HepG2 (cell line): Measurements from ENCODE around the gene DCAKD. TPM values are rescaled to one million over a fixed set of nuclear protein-coding genes. Genes with fewer than 3 reads are reported as not detected.

Experiments used
- ATAC-seq: fragments of 200-7000 bp; cut with Tn5 transposase; 3 replicates; pipeline ENCODE4 v1.9.1; 2020; ENCODE audit warnings: mild to moderate bottlenecking, moderate library complexity
- BruUV-seq: library from RNA; stranded (reverse); fragments of 400-500 nt; replicated peaks from 2 replicates; lab custom pipeline; 2021; lab: Mats Ljungman, UMichigan
- CTCF ChIA-PET: fragments of 300-600 bp; formaldehyde crosslinking; extraction: SDS; loops from one replicate; lab custom pipeline; 2021; ENCODE audit warnings: low total read pairs, inconsistent platforms, low intra/inter-chr PET ratio; lab: Yijun Ruan, JAX
- POLR2A ChIA-PET: fragments of 350-600 bp; sonication (Branson Sonifier 250); formaldehyde crosslinking; loops from one replicate; lab custom pipeline; 2020; ENCODE audit warnings: antibody characterized with exemption, inconsistent platforms; lab: Yijun Ruan, JAX
- DNase-seq: peaks from one replicate; pipeline ENCODE4 v3.0.0-alpha.2; 2015; ENCODE audit warnings: low spot score
- FAIRE-seq: peaks from 3 replicates; lab custom pipeline; 2011; peaks lifted over from hg19 to GRCh38; lab: Jason Lieb, UNC
- H2AFZ ChIP-seq: one replicate; pipeline ENCODE4 v1.6.1; 2011; ENCODE audit warnings: low read length, inconsistent platforms
- H3K27ac ChIP-seq: fragments of 300-600 bp; 3 replicates; pipeline ENCODE4 v1.8.0; 2011; ENCODE audit warnings: mixed run types, mild to moderate bottlenecking, mixed read lengths, low read length, inconsistent platforms; ENCODE audit not compliant: insufficient read depth; ENCODE audit errors: extremely low read length
- H3K27me3 ChIP-seq, 2 experiments: fragments of 200-600 bp in 1 of 2; 2 replicates in 1 of 2; 3 replicates in 1 of 2; pipeline versions ENCODE4 v1.6.0 to v1.8.0; 2011; ENCODE audit warnings: low read length in 2 of 2, mild to moderate bottlenecking in 2 of 2, moderate library complexity in 2 of 2, inconsistent platforms in 1 of 2; ENCODE audit not compliant: insufficient read depth in 2 of 2, control insufficient read depth in 1 of 2
- H3K36me3 ChIP-seq, 2 experiments: fragments of 200-600 bp in 1 of 2; replicated peaks in 1 of 2; 2 replicates in 1 of 2; 3 replicates in 1 of 2; pipeline versions ENCODE4 v1.5.1 to v1.8.0; 2011; ENCODE audit warnings: low read length in 2 of 2, inconsistent platforms in 1 of 2; ENCODE audit not compliant: insufficient read depth in 2 of 2, control insufficient read depth in 1 of 2
- H3K4me1 ChIP-seq: 2 replicates; pipeline ENCODE4 v1.5.1; 2012; ENCODE audit warnings: low read length, inconsistent platforms; ENCODE audit not compliant: insufficient read depth
- H3K4me2 ChIP-seq: 2 replicates; pipeline ENCODE4 v1.6.0; 2011; ENCODE audit warnings: low read depth, low read length, inconsistent platforms
- H3K4me3 ChIP-seq, 3 experiments: fragments of 200-600 bp in 1 of 3; sonication (generic), shearing (Covaris generic) in 1 of 3; replicated peaks in 1 of 3; 2 replicates each; pipeline ENCODE4 v1.5.1; 2011 to 2016; ENCODE audit warnings: low read length in 3 of 3, inconsistent platforms in 2 of 3, low read depth in 2 of 3, mild to moderate bottlenecking in 2 of 3, control low read depth in 1 of 3, mixed read lengths in 1 of 3; ENCODE audit not compliant: insufficient read depth in 1 of 3
- H3K79me2 ChIP-seq: one replicate; pipeline ENCODE4 v1.6.1; 2011; ENCODE audit warnings: low read length, inconsistent platforms; ENCODE audit not compliant: insufficient read depth
- H3K9ac ChIP-seq: 2 replicates; pipeline ENCODE4 v1.6.0; 2011; ENCODE audit warnings: mild to moderate bottlenecking, low read depth, low read length, inconsistent platforms; ENCODE audit not compliant: insufficient read depth
- H3K9me3 ChIP-seq: 2 replicates; pipeline ENCODE4 v1.5.1; 2012; ENCODE audit warnings: mild to moderate bottlenecking, low read length
- H4K20me1 ChIP-seq: 2 replicates; pipeline ENCODE4 v1.6.0; 2011; ENCODE audit warnings: inconsistent platforms, mild to moderate bottlenecking, low read length, moderate library complexity; ENCODE audit not compliant: insufficient read depth
- IRF9 ChIP-seq: sonication (generic); formaldehyde crosslinking; IDR thresholded peaks from 2 replicates; pipeline ENCODE4 v1.8.0; 2022; ENCODE audit warnings: missing genetic modification reagents, mild to moderate bottlenecking, borderline replicate concordance
- ISX ChIP-seq: sonication (generic); formaldehyde crosslinking; conservative IDR thresholded peaks from 2 replicates; pipeline ENCODE4 v1.5.0; 2020; ENCODE audit warnings: missing genetic modification reagents
- JUN ChIP-seq: sonication (generic); formaldehyde crosslinking; IDR thresholded peaks from 2 replicates; pipeline ENCODE4 v1.4.0; 2020; ENCODE audit warnings: mild to moderate bottlenecking, missing genetic modification reagents
- MBNL3 ChIP-seq: fragments of 250-450 bp; sonication (Bioruptor Pico); conservative IDR thresholded peaks from 2 replicates; pipeline ENCODE4 v1.8.0; 2022; ENCODE audit warnings: mild to moderate bottlenecking, inconsistent platforms
- MTF1 ChIP-seq: sonication (generic); formaldehyde crosslinking; IDR thresholded peaks from 2 replicates; pipeline ENCODE4 v1.5.0; 2020; ENCODE audit warnings: missing genetic modification reagents
- PAF1 ChIP-seq: IDR thresholded peaks from 2 replicates; pipeline ENCODE4 v1.6.1; 2016; ENCODE audit warnings: missing genetic modification reagents, missing compliant biosample characterization
- ZFP37 ChIP-seq: sonication (generic); formaldehyde crosslinking; IDR thresholded peaks from 2 replicates; pipeline ENCODE4 v1.4.0; 2020; ENCODE audit warnings: missing genetic modification reagents, borderline replicate concordance
- ZKSCAN8 ChIP-seq: IDR thresholded peaks from 2 replicates; pipeline ENCODE4 v1.6.1; 2016; ENCODE audit warnings: borderline replicate concordance, missing genetic modification reagents, missing compliant biosample characterization
- ZNF333 ChIP-seq: sonication (generic); formaldehyde crosslinking; IDR thresholded peaks from 2 replicates; pipeline ENCODE4 v1.4.0; 2020; ENCODE audit warnings: mild to moderate bottlenecking, missing genetic modification reagents, borderline replicate concordance
- ZNF770 ChIP-seq: sonication (generic); formaldehyde crosslinking; IDR thresholded peaks from 2 replicates; pipeline ENCODE4 v1.5.0; 2020; ENCODE audit warnings: mild to moderate bottlenecking, missing genetic modification reagents
- WGBS: methylation state at CpG from one replicate; pipeline ENCODE4 v1.1.6; 2017; ENCODE audit warnings: low lambda C conversion rate; 5-methylcytosine and 5-hydroxymethylcytosine counted together
- in situ Hi-C: cut with HindIII; loops from 2 replicates; pipeline ENCODE4 v1.10.0; 2017; ENCODE audit warnings: low pct_unique_long_range_greater_than_20kb; ENCODE audit not compliant: extremely low pct_ligation_motif_present
- intact Hi-C: fragments of 100-400 bp; cut with micrococcal nuclease; formaldehyde crosslinking; loops from one replicate; pipeline ENCODE4 v1.10.0; 2022; ENCODE audit not compliant: unreplicated experiment
- polyA plus RNA-seq, 8 experiments: library from polyadenylated mRNA; depleted of rRNA in 3 of 8; stranded (reverse) in 7 of 8; unstranded in 1 of 8; fragments of >200 nt; fragmentation: Illumina TruSeq in 4 of 8; extraction: Trizol in 4 of 8; gene quantifications; 2 replicates each; pipeline versions ENCODE4 v1.2.1 to v1.2.3, GENCODE V29; 2011 to 2016; ENCODE audit warnings: low read depth in 4 of 8, missing spikeins in 1 of 8, mixed read lengths in 1 of 8; ENCODE audit not compliant: insufficient read depth in 1 of 8
- total RNA-seq, 5 experiments: library from RNA; depleted of rRNA; stranded (reverse); fragments of >200 nt; fragmentation: Illumina TruSeq; extraction: Trizol; gene quantifications; 2 replicates each; pipeline ENCODE4 v1.2.3, GENCODE V29; 2016; ENCODE audit warnings: low read depth in 1 of 5

Gene DCAKD
- total and polyA plus RNA-seq, 2 of the 13 experiments (the other 11 are each of a cell fraction or from before 2014, with no cell fraction given), result 25.9 to 29.2 TPM

GRCh38 chr17:45048795-45049563 lies 2.5 kb downstream of the DCAKD start (continued):
- TF ChIP-seq ZNF770 (CRISPR knock-in tag), result peak; percentile 25; the same call in 1 of the 2 replicates

DNA sequence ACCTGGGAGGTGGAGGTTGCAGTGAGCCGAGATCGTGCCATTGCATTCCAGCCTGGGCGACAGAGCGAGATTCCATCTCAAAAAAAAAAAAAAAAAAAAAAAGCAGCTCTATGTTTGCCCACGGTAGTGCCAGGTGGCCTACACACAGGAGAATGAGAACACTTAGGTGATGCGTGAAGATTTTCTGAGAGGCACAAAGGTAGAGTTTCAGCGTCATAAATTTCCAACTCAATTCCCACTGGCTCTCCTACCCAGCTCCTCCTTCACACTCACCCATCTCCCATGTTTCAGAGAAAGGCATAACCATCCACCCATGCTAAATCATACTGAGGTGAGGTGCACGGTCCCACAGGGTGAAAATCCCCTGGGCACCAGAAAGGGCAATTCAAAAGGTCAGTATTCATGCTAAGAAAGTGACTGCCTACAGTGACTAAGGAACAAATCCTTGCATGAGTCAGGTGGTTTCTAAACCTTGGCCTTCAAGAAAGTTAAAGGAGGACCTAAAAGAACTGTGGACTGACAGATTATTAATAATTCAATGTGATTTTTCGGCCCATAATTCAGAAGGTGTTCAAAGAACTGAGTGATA lies 4.8 kb downstream of the DCAKD start:
- TF ChIP-seq ZNF333 (no peak), MTF1 (CRISPR knock-in tag) (no peak), ZFP37 (no peak), JUN (CRISPR knock-in tag) (no peak), MBNL3 (CRISPR knock-in tag) (no peak), ISX (no peak), ZKSCAN8 (no peak), IRF9 (CRISPR knock-in tag) (no peak), PAF1 (CRISPR knock-in tag) (no peak)
- POLR2A ChIA-PET, result interaction anchor here (1.1 to 3.8 kb wide), 2 partner anchors 15 to 16 kb away, joined by 4 to 18 read pairs; partner anchors contain the start of gene NMT1
- Histone ChIP-seq H3K9me3 (no peaks in the 10 kb centered on the region), H3K9ac (no peak overlapping the region), H3K79me2 (peaks cover 45% of the 10 kb centered on the region), H3K4me1 (peaks cover 69% of the 10 kb centered on the region), H4K20me1 (no peaks in the 10 kb centered on the region), H3K27me3 (no peaks in the 10 kb centered on the region; a peak in 1 of 5 replicates), H3K4me2 (no peak overlapping the region), H3K4me3 (no peak overlapping the region), H2AFZ (no peak overlapping the region), H3K27ac (peak overlapping the region; percentile 52), H3K36me3 (no peaks in the 10 kb centered on the region)
- WGBS, result 92% methylated on average over 9 of the region's 9 CpGs
- ATAC-seq (no peak), DNase-seq (no peak), FAIRE-seq (no peak)
- no TSS peak for BruUV-seq
- intact Hi-C loops, result no loop called here
- in situ Hi-C loops, result no loop called here
- CTCF ChIA-PET, result no interaction called here
